ENCODE results near the gene PRKN. TPM values are rescaled to one million over a fixed set of nuclear protein-coding genes. Genes with fewer than 3 reads are reported as not detected.

PRKN gene
- total and polyA plus RNA-seq, 2 donors (not counting 3 experiments of a cell fraction or from before 2014, with no cell fraction given), result 0.06 TPM; not detected in 1

DNA sequence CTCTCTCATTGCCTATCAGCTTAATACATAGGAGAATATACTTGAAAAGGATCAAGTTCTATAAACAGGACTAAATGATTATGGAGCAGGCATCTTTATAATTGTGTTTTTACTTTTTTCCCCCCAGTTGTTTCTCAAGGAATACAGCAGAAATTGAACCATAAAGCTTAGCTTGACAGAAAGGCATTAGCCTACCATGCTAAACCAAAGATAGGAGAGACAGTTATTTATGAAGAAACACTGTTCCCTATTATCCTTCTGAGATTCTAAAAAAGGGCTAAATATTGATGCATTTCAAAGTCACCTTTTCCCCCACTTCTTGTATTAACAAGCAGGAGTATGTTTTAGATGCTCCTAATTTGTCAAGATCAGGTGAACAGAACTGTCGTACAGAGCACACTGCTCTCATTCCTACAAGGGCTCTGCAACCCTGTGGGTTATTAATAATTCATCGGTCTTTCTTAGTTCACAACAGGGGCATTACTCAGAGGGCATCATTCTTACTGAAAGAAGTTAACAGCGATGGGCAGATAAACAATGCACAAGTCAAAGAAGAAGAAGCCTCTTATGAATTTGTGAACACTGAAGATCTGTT is 38.7 kb downstream of the PRKN start:
- Histone ChIP-seq H3K9ac (replicated peaks; ENCODE audit: extremely low read depth, insufficient read depth, low read length) (no peak overlapping the region), H4K20me1 (replicated peaks; ENCODE audit: control insufficient read depth, extremely low read depth, insufficient read depth, low read length) (no peaks in the 10 kb centered on the region), H3K4me2 (ENCODE audit: insufficient read depth, low read length) (no peak overlapping the region), H3K27ac (ENCODE audit: insufficient read depth, low read depth, low read length) (no peak overlapping the region), H3K9me3 (replicated peaks; ENCODE audit: control insufficient read depth, insufficient read depth, low read length) (no peaks in the 10 kb centered on the region), H3K27me3 (ENCODE audit: control insufficient read depth in 2 of 2, insufficient read depth in 2 of 2, low read length in 2 of 2) (no peaks in the 10 kb centered on the region), H3K79me2 (ENCODE audit: control insufficient read depth, insufficient read depth, low read length) (no peaks in the 10 kb centered on the region), H3K4me1 (ENCODE audit: control insufficient read depth, extremely low read depth, insufficient read depth, low read length) (no peaks in the 10 kb centered on the region), H3K36me3 (ENCODE audit: control insufficient read depth in 2 of 2, extremely low read depth in 1 of 2, insufficient read depth in 2 of 2, low read length in 2 of 2) (no peaks in the 10 kb centered on the region), H2AFZ (ENCODE audit: low read depth, low read length) (no peak overlapping the region), H3K9me1 (replicated peaks; ENCODE audit: control insufficient read depth, extremely low read depth, insufficient read depth, low read length) (no peaks in the 10 kb centered on the region), H3K4me3 (replicated peaks in 1 of 3; ENCODE audit: insufficient read depth in 1 of 3, low read depth in 1 of 3, low read length in 3 of 3) (no peak overlapping the region)
- TF ChIP-seq GATA2 (IDR thresholded peaks at IDR 0.05; ENCODE audit: insufficient read depth, insufficient read length, low read depth, low read length), result no peak
- no peak for TF ChIP-seq JUN (IDR thresholded peaks at IDR 0.05; ENCODE audit: borderline replicate concordance, insufficient read depth, insufficient read length, low read depth)
- TF ChIP-seq, protein P1, sequence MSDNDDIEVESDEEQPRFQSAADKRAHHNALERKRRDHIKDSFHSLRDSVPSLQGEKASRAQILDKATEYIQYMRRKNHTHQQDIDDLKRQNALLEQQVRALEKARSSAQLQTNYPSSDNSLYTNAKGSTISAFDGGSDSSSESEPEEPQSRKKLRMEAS (IDR thresholded peaks at IDR 0.05; ENCODE audit: insufficient read depth, insufficient read length), result no peak
- TF ChIP-seq, protein P2, sequence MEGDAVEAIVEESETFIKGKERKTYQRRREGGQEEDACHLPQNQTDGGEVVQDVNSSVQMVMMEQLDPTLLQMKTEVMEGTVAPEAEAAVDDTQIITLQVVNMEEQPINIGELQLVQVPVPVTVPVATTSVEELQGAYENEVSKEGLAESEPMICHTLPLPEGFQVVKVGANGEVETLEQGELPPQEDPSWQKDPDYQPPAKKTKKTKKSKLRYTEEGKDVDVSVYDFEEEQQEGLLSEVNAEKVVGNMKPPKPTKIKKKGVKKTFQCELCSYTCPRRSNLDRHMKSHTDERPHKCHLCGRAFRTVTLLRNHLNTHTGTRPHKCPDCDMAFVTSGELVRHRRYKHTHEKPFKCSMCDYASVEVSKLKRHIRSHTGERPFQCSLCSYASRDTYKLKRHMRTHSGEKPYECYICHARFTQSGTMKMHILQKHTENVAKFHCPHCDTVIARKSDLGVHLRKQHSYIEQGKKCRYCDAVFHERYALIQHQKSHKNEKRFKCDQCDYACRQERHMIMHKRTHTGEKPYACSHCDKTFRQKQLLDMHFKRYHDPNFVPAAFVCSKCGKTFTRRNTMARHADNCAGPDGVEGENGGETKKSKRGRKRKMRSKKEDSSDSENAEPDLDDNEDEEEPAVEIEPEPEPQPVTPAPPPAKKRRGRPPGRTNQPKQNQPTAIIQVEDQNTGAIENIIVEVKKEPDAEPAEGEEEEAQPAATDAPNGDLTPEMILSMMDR (IDR thresholded peaks at IDR 0.05; ENCODE audit: extremely low read depth in 1 of 2, insufficient read depth in 1 of 2, low read depth in 1 of 2, low read length in 2 of 2), result no peak
- TF ChIP-seq POLR2AphosphoS5 (IDR thresholded peaks at IDR 0.05; ENCODE audit: insufficient read depth, low read depth, low read length), result no peak
- TF ChIP-seq MYC (IDR thresholded peaks at IDR 0.05; ENCODE audit: low read depth, low read length), result no peak
- no peak for TF ChIP-seq FOS (IDR thresholded peaks at IDR 0.05; ENCODE audit: borderline replicate concordance, insufficient read depth, low read length)
- no peak for TF ChIP-seq EZH2 (IDR thresholded peaks at IDR 0.05; ENCODE audit: borderline replicate concordance, low read depth, low read length, severe bottlenecking)
- no peak for TF ChIP-seq POLR2A (IDR thresholded peaks at IDR 0.05; ENCODE audit: low read depth, low read length)
- intact Hi-C loops (cut with micrococcal nuclease) (no loop called here), dilution Hi-C loops (cut with MboI; ENCODE audit: extremely low pct_ligation_motif_present, low sequenced_read_pairs) (no loop called here)
- no peak for FAIRE-seq
- no peak for DNase-seq (ENCODE audit: low read depth, low spot score)
- ChIA-PET CTCF (no interaction called here), POLR2A (no interaction called here)
- BruUV-seq (replicated peaks), result no TSS peak

Measured in endothelial cell of umbilical vein (primary cell).